Fibroblast of gingiva (primary cell): ENCODE results near the gene SETD1B.
"Not testable (repeated sequence)": the region's sequence is repeated elsewhere in the genome, so short reads cannot be mapped to it uniquely, and the experiment has no call there.

Experiments used
- DNase-seq: peaks from one replicate; pipeline ENCODE4 v3.0.0-alpha.2; 2011; ENCODE audit warnings: low read depth

The SETD1B gene

DNA sequence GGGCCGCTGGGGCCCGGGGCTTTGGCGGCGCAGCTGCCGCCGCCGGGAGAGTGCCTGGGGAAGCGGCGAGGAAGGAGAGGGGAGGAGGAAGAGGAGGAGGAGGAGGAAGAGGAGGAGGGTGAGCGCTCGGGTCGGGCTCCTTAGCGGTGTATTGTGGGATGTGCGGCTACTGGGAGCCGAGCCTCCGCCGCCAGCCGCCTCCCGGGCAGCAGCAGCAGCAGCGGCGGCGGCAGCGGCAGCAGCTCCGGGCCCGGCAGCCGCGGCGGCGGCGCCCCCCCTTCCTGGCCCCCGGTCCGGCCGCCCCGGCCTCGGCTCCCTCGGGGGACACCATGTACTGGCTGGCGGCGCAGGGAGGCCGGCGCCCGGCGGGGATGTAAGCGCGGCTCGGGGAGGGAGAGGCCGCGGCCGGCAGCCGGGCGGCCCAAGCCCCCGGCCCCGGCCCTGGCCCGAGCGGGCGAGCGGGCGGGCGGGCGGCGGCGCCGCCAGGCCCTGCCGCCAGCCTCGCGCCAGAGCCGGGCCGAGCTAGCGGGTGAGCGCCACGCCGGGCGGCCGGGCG is at the start of gene SETD1B:
TSS of gene SETD1B (plus strand) at position 149 of the 556 bp plus-strand sequence. CDS start 729 bp downstream, outside the sequence.
- peak; percentile 74 for DNase-seq

- DNase-seq, result no peak
Measured at GRCh38 chr12:121754836-121755235, 49.0 kb upstream of the SETD1B start.

DNA sequence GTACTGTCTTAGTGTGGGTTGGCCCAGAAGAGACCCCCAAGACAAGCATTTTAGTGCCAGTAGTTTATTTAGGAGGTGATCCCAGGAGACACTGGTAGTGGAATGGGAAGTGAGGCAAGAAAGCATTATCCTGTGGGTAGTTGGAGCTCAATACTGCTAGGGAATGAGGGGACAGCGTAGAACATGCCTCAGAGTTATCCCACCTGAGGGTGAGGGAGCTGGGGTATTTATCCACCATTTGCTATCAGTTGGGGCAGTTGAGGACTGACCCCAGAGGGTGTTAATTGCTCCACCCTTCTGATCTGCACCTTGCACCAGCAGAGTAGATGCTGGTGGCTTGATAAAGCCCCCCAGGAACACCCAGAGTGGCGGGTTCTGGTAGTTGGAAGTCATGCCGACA is 48.2 kb upstream of the SETD1B start:
- no peak for DNase-seq

GRCh38 chr12:121758536-121758935 is 45.3 kb upstream of the SETD1B start:
- DNase-seq, result not testable (repeated sequence)

GRCh38 chr12:121762269-121762668 is 41.5 kb upstream of the SETD1B start:
- no peak for DNase-seq

GRCh38 chr12:121764808-121765207 is 39.0 kb upstream of the SETD1B start:
- no peak for DNase-seq

DNA sequence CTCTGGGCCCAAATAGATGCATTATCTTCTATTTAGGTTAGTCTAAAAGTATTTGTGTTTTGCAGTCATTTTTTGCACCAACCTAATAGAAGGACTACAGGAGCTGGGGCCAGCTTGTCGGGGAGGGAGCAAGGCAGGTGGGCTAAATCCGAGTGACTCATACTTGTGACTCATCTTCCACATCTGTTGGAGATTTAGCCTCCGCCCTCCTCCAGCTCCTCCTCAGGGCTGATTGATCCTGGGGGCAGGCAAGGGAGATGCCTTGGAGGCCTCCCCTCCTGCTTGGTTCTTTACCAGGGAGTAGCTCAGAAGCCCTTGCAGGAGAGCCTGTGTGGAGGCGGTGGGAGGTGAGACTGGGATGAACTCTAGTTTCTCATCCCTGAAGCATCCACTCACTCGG is 38.2 kb upstream of the SETD1B start:
- peak; percentile 54 for DNase-seq

DNA sequence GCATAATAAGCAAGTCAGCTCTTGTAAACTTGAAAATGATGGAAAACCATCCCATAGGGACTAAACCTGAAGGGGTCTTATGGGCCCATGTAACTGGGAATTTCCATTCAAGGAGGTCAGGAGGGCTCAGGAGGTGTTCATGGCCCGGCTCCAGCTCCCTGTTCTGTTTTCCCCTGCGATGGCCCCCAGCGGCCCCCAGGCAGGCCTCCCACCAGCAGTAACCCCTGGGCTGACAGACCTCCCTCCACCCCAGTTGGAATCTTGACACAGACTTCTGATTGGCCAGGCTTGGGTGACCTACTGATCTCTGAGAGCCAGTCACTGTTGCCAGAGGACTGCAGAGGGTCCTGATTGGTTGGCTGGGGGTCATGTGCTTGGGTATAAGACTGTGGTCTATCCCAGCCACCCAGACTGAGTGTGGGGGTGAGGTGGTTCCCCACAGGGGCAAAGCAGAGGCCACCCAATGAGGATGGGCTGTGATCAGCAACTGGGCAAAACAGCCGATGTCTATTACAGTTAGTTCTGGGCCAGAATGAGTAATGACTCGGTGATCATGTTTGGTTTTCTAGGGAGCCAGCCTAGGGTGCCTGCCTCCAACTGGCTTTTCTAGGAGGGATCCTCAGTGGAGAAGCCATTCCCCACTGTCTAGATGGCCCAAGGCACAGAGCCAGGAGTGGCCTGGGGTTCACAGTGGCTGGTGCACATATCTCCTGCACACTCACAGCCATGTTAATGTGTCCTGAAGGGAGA is 37.3 kb upstream of the SETD1B start:
- no peak for DNase-seq

DNA sequence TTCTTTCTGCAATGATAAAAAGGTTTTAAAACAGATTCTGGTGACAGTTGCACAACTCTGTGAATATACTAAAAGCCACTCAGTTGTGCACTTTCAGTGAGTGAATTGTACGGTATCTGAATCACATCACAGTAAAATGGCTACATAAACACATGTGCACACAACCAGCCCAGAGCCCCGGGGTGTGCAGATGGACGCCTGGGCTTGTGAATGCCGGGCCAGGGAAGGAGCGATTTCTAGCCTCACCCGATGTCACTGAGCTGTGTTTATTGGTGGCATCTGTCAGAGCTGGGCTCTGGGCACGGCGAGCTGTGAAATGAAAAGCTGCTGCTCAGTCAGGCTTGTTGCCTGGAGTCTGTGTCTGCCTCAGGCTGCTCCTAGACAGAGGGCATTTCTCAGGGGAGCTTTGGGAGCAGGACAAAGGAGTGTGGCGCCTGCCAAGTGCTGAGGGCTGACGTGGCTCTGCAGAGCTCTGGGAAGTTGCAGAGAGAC is 36.2 kb upstream of the SETD1B start:
- DNase-seq, result peak; percentile 74

DNA sequence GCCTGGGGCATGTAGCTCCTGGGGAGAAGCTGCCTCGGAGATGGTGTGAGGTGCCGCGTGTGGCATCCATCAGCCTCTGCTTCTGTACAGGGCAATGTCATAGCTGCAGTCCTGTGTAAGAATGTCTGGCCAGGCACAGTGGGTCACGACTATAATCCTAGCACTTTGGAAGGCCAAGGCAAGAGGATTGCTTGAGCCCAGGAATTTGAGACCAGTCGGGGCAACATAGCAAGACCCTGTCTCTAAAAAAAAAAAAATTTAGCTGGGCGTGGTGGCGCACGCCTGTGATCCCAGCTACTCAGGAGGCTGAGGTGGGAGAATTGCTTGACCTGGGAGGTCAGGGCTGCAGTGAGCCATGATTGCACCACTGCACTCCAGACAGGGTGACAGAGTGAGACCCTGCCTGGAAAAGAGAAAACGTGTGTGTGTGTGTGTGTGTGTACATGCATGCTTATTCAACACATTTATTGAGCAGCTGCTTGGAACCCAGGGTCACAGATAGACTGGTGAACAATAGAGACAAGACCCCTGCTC is 34.4 kb upstream of the SETD1B start:
- DNase-seq, result no peak

- no peak for DNase-seq
Measured at GRCh38 chr12:121769831-121770301, 33.9 kb upstream of the SETD1B start.

DNA sequence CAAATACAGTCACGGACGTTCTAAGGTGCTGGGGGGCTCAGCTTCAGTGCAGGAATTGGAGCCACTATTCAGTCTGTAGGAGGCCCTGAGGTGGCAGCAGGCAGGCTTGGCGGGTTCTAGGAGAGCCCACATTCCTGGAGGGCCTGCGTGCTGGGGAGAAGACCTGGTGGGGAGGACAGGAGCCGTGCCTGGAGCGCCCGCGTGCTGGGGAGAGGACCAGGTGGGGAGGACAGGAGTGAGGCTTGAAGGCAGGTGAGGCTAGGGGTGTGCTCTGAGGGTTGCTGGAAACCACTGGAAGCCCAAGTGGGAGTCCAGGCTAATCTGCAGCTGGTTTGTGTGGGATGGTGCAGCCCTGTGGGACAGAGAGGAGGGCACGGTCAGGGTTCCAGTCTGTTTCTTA is 33.4 kb upstream of the SETD1B start:
- DNase-seq, result no peak

DNA sequence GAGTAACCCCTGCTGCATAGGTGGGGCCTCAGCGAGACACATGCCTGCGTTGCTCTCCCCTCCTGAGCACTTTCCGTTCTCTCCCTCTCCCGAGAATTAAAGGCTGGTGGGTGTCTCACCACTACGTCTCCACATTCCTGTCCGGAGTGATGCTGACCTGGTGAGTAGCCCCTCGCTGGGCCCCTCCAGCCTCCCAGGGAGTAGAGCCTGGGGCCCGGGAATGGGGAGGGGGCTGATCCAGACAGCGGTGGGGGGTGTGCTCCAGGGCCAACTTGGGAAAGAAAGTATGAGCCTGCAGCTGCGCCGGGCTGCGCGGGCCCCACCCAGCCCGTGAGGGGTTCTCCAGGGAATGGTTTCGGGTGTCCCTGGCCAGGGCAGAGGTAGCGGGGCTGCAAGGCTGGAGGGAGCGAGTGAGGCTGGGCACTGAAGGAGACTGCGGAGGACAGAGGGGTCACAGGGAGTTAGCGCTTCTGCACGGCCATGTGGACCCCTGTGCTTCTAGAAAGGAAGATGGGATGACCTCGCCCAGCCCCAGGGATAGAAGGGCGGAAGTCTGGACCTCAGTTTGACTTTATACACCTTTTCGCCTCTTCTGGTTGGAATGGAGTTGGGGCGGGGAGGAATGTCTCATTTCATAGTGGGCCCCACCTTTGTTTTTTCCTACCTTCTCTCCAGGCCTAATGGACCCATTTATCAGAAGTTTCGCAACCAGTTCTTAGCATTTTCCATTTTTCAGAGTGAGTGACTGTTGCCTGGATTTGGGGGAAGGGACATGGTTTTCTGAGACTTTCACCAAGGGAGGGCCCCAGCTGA is 32.8 kb upstream of the SETD1B start:
- DNase-seq, result no peak

GRCh38 chr12:121773011-121773777 is 30.6 kb upstream of the SETD1B start:
- peak; percentile 43 for DNase-seq

DNA sequence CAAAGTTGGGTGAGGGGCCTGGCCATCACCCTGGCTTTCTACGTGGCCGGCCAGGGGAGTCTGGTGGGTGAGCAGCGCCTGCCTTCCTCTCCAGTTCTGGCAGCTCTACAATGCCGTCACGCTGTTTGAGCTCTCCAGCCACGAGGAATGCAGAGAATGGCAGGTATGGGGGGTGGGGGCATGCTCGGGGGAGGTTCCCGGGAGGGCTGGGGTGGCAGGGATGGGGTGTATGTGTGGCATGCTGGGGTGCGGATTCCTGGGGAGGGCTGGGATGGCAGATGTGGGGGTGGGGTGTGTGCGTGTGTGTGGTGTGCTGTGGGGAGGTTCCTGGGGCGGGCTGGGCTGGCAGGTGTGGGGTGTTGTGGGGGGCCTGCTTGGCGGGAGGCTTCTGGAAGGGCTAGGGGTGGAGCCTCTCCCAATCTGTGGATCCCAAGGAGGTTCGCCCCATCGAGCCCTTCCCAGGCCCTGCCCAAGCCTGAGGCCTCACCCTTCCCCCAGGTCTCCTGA is 28.8 kb upstream of the SETD1B start:
- DNase-seq, result no peak

DNA sequence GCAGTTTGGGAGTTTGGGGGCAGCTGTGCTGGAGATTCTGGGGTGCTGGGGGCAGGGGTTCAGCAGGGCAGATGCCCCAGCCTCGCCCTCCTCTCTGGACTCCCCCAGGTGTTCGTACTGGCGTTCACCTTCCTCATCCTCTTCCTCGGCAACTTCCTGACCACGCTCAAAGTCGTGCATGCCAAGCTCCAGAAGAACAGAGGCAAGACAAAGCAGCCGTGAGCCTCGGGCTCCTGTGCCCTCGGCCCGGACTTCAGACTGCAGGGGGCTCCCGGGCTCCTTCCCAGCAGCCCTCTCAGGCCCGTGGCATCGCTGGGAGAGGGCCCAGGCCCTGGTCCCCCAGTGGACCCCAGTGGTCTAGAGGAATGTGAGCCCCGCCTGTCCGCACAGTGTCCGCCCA is 28.3 kb upstream of the SETD1B start:
- DNase-seq, result no peak

DNA sequence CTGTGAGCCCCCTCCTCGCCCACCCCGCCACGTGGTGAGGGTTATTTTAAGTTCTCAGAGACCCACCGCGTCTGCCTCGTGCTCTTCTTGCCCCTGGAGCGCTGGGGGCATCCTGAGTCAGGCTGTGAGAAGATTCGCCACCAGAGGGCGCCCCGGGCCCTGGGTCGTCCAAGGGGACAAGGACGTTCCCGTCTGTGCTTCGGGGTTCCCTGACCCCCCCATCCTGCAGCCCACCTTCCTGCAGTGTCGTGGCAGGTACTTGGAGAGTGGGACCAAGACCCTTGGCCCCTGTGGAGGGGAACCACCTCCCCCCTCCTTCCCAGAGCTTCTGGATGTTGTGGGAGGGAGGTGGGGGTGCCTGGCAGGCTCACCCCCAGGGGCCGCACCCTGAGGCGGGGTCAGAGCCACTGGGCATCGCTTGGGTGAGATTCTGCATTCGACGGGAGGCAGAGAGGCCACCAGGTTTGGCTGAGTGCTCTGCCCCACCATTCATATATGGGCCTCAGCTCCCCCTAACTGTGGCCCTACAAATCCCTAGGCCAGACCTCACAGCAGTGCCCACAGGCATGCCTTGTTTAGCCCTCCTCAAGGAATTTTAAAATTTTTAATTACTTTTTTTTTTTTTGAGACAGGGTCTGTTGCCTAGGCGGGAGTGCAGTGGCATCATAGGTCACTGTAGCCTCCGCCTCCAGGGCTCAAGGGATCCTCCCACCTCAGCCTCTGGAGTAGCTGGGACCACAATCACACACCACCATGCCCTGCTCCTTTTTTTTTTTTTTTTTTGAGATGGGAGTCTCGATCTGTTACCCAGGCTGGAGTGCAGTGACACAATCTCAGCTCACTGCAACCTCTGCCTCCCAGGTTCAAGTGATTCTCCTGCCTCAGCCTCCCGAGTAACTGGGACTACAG is 27.4 kb upstream of the SETD1B start:
- peak; percentile 38 for DNase-seq

DNA sequence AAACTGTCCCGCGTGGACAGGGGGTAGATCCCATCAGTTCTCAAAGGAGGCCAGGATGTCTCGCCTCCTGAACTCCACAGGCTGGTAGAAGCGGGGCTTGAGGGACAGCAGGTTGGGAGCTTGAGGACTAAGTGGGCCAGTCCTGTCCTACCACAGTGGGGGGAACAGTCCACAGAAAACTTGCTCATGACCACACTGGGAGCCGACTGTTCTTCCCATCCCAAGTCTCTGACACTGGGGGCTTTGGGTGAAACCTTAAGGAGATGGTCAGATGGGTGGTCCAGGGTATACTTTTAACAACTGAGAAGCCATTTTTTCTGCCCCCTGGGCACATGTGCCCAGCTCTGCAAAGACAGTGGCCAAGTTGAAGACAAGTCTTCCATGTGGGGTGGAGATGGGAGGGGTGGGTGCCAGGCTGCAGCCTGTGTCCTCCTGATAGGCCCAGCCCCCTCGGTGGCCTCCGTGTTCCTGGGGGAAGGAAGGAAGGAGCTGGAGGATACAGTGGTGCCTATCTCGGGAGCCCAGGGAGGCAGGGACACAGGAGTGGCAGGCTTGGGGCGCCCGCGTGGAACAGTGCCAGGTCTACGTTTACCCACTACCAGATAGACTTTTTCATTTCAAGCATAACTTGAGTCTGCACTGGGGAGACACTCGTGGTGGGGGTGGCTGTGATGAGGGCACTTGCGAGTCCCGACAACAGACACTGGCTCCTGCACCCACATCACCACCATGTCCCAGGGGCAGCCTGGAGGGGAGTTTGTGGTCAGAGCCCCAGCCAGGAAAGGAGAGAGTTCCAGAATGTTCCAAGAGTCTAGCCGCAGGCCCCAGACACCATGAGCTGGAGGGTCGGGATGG is 25.0 kb upstream of the SETD1B start:
- no peak for DNase-seq

DNA sequence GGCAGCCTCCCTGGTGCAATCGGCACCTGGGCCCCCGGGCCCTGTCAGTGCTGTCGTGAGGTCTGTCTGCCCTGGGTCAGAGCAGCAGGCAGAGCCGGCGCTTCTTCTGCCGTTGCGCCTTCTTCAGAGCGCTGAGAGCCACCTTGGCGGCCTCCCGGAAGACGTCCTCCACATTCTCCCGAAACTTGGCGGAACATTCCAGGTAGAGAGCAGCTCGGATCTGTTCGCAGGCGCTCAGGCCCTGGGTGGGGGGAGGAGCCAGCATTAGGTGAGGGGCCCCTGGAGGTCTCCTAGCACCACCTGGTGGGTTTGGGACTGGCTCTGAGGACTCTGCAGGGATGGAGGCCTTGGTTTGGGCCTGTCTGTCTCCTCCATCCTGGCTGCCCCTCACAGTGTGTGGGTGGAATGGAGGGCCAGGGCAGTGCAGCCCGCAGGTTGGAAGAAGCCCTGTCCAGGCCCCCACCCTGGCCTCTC is 24.4 kb upstream of the SETD1B start:
- no peak for DNase-seq
